KMS-11 (cell line): Measurements from ENCODE around the gene GPC3.

Experiments used
- H2AFZ ChIP-seq: fragments of 200-600 bp; sonication (generic); 2 replicates; pipeline ENCODE4 v1.6.1; 2016; ENCODE audit warnings: antibody characterized with exemption, mixed run types, low read depth
- H3K27ac ChIP-seq: fragments of 200-600 bp; sonication (generic); 2 replicates; pipeline ENCODE4 v1.6.1; 2016; ENCODE audit warnings: mild to moderate bottlenecking, mixed run types
- H3K27me3 ChIP-seq: fragments of 200-600 bp; sonication (generic); 2 replicates; pipeline ENCODE4 v1.6.1; 2017; ENCODE audit warnings: mild to moderate bottlenecking, low read depth, mixed run types, moderate library complexity; ENCODE audit not compliant: insufficient read depth
- H3K36me3 ChIP-seq: fragments of 200-600 bp; sonication (generic); 2 replicates; pipeline ENCODE4 v1.6.1; 2017; ENCODE audit warnings: mild to moderate bottlenecking, mixed run types; ENCODE audit not compliant: insufficient read depth
- H3K4me1 ChIP-seq: fragments of 200-600 bp; sonication (generic); 2 replicates; pipeline ENCODE4 v1.6.1; 2016; ENCODE audit warnings: mild to moderate bottlenecking, low read depth, mixed run types; ENCODE audit not compliant: poor library complexity, severe bottlenecking
- H3K4me2 ChIP-seq: fragments of 200-600 bp; sonication (generic); 2 replicates; pipeline ENCODE4 v1.7.0; 2016; ENCODE audit warnings: mild to moderate bottlenecking, mixed run types
- H3K4me3 ChIP-seq: fragments of 200-600 bp; sonication (generic); IDR thresholded peaks from 2 replicates; pipeline ENCODE4 v1.6.1; 2017; ENCODE audit warnings: low read depth, low read length, mixed read lengths; ENCODE audit not compliant: insufficient read depth
- H3K79me2 ChIP-seq: fragments of 200-600 bp; sonication (generic); 2 replicates; pipeline ENCODE4 v1.6.1; 2016; ENCODE audit warnings: low read depth, mixed run types; ENCODE audit not compliant: insufficient read depth
- H3K9ac ChIP-seq: fragments of 200-600 bp; sonication (generic); 2 replicates; pipeline ENCODE4 v1.6.1; 2016; ENCODE audit warnings: mild to moderate bottlenecking, mixed run types
- H4K20me1 ChIP-seq: fragments of 200-600 bp; sonication (generic); 2 replicates; pipeline ENCODE4 v1.6.1; 2016; ENCODE audit warnings: mild to moderate bottlenecking, mixed run types; ENCODE audit not compliant: insufficient read depth
- TF ChIP-seq, protein P1 (sequence below): fragments of 200-600 bp; sonication (generic); conservative IDR thresholded peaks from 2 replicates; pipeline ENCODE4 v1.6.1; 2017; ENCODE audit warnings: low read depth, mild to moderate bottlenecking, antibody characterized with exemption, low read length, moderate library complexity, mixed read lengths

The GPC3 gene

GRCh38 chrX:133865761-133866471 lies 119.5 kb downstream of the GPC3 start:
- Histone ChIP-seq H4K20me1 (no peaks in the 10 kb centered on the region), H3K4me3 (no peak overlapping the region), H3K4me2 (no peak overlapping the region), H3K27ac (no peak overlapping the region), H3K9ac (no peak overlapping the region), H3K4me1 (no peaks in the 10 kb centered on the region), H3K27me3 (no peaks in the 10 kb centered on the region), H3K36me3 (no peaks in the 10 kb centered on the region), H3K79me2 (no peaks in the 10 kb centered on the region), H2AFZ (no peak overlapping the region)
- TF ChIP-seq, protein P1, sequence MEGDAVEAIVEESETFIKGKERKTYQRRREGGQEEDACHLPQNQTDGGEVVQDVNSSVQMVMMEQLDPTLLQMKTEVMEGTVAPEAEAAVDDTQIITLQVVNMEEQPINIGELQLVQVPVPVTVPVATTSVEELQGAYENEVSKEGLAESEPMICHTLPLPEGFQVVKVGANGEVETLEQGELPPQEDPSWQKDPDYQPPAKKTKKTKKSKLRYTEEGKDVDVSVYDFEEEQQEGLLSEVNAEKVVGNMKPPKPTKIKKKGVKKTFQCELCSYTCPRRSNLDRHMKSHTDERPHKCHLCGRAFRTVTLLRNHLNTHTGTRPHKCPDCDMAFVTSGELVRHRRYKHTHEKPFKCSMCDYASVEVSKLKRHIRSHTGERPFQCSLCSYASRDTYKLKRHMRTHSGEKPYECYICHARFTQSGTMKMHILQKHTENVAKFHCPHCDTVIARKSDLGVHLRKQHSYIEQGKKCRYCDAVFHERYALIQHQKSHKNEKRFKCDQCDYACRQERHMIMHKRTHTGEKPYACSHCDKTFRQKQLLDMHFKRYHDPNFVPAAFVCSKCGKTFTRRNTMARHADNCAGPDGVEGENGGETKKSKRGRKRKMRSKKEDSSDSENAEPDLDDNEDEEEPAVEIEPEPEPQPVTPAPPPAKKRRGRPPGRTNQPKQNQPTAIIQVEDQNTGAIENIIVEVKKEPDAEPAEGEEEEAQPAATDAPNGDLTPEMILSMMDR, result no peak

GRCh38 chrX:133864236-133864635 lies 121.2 kb downstream of the GPC3 start:
- Histone ChIP-seq H2AFZ (no peak overlapping the region), H3K4me1 (no peaks in the 10 kb centered on the region), H3K27ac (no peak overlapping the region), H3K27me3 (no peaks in the 10 kb centered on the region), H4K20me1 (no peaks in the 10 kb centered on the region), H3K36me3 (no peaks in the 10 kb centered on the region), H3K4me2 (no peak overlapping the region), H3K9ac (no peak overlapping the region), H3K79me2 (no peaks in the 10 kb centered on the region), H3K4me3 (no peak overlapping the region)
- TF ChIP-seq, protein P1, result no peak

- Histone ChIP-seq H3K36me3 (no peaks in the 10 kb centered on the region), H3K27me3 (no peaks in the 10 kb centered on the region), H3K9ac (no peak overlapping the region), H3K27ac (no peak overlapping the region), H4K20me1 (no peaks in the 10 kb centered on the region), H3K4me1 (no peaks in the 10 kb centered on the region), H3K4me2 (no peak overlapping the region), H3K79me2 (no peaks in the 10 kb centered on the region), H3K4me3 (no peak overlapping the region), H2AFZ (no peak overlapping the region)
- TF ChIP-seq, protein P1, result no peak
Measured at GRCh38 chrX:133859860-133860259, 125.5 kb downstream of the GPC3 start.

GRCh38 chrX:133859336-133859735 lies 126.1 kb downstream of the GPC3 start:
- Histone ChIP-seq H3K4me1 (no peaks in the 10 kb centered on the region), H3K4me2 (no peak overlapping the region), H3K4me3 (no peak overlapping the region), H3K27me3 (no peaks in the 10 kb centered on the region), H3K27ac (no peak overlapping the region), H2AFZ (no peak overlapping the region), H3K36me3 (no peaks in the 10 kb centered on the region), H4K20me1 (no peaks in the 10 kb centered on the region), H3K9ac (no peak overlapping the region), H3K79me2 (no peaks in the 10 kb centered on the region)
- TF ChIP-seq, protein P1, result no peak
